HL-60 (cell line): ENCODE results near the gene SSX2IP.

Source experiments
- CTCF ChIP-seq: IDR thresholded peaks from one replicate; pipeline ENCODE4 v1.5.1; 2011; ENCODE audit warnings: low read length, control low read depth, inconsistent platforms; ENCODE audit not compliant: insufficient read depth
- GABPA ChIP-seq: IDR thresholded peaks from 2 replicates; pipeline ENCODE4 v1.6.1; 2012; ENCODE audit warnings: low read depth
- POLR2AphosphoS5 ChIP-seq: IDR thresholded peaks from 2 replicates; pipeline ENCODE4 v1.6.1; 2012; ENCODE audit warnings: low read depth
- SPI1 ChIP-seq: IDR thresholded peaks from 2 replicates; pipeline ENCODE4 v1.6.1; 2012; ENCODE audit warnings: low read depth, mild to moderate bottlenecking, borderline replicate concordance
- TF ChIP-seq, protein P1 (sequence below): IDR thresholded peaks from 2 replicates; pipeline ENCODE4 v1.6.1; 2012; ENCODE audit warnings: low read depth; ENCODE audit not compliant: insufficient replicate concordance

DNA sequence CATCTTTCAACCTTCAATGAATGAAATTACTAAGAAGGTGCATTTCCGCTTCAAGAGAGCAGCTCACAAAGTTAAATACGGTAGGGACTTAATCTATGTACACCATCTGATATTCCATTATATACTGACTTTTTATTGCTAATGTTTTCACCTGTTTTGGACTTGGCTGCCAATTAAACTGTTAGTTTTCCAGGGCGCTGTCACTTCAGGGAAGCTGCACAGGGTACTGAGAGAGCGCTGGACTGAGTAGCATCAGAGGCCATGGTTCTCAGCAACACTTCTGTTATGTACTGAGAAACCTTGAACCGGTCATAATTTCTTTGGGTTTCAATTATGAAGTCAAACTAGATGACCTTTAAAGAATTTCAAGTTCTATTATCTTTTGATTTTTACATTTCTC is 8.2 kb downstream of the SSX2IP start:
- TF ChIP-seq CTCF (no peak), POLR2AphosphoS5 (no peak), GABPA (no peak), SPI1 (no peak)
- TF ChIP-seq, protein P1, sequence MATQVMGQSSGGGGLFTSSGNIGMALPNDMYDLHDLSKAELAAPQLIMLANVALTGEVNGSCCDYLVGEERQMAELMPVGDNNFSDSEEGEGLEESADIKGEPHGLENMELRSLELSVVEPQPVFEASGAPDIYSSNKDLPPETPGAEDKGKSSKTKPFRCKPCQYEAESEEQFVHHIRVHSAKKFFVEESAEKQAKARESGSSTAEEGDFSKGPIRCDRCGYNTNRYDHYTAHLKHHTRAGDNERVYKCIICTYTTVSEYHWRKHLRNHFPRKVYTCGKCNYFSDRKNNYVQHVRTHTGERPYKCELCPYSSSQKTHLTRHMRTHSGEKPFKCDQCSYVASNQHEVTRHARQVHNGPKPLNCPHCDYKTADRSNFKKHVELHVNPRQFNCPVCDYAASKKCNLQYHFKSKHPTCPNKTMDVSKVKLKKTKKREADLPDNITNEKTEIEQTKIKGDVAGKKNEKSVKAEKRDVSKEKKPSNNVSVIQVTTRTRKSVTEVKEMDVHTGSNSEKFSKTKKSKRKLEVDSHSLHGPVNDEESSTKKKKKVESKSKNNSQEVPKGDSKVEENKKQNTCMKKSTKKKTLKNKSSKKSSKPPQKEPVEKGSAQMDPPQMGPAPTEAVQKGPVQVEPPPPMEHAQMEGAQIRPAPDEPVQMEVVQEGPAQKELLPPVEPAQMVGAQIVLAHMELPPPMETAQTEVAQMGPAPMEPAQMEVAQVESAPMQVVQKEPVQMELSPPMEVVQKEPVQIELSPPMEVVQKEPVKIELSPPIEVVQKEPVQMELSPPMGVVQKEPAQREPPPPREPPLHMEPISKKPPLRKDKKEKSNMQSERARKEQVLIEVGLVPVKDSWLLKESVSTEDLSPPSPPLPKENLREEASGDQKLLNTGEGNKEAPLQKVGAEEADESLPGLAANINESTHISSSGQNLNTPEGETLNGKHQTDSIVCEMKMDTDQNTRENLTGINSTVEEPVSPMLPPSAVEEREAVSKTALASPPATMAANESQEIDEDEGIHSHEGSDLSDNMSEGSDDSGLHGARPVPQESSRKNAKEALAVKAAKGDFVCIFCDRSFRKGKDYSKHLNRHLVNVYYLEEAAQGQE: no peak
